K562 (cell line): Measurements from ENCODE around the gene PYM1. TPM values are rescaled to one million over a fixed set of nuclear protein-coding genes. Genes with fewer than 3 reads are reported as not detected.

Experiments used
- ATAC-seq: fragments of 200-7000 bp; cut with Tn5 transposase; 3 replicates; pipeline ENCODE4 v1.9.1; 2020; ENCODE audit warnings: moderate library complexity
- BruUV-seq: library from RNA; stranded (reverse); fragments of 400-500 nt; replicated peaks from 2 replicates; lab custom pipeline; 2021; lab: Mats Ljungman, UMichigan
- CTCF ChIA-PET: fragments of 300-600 bp; formaldehyde crosslinking; extraction: SDS; loops from one replicate; lab custom pipeline; 2021; ENCODE audit warnings: low intra/inter-chr PET ratio; lab: Yijun Ruan, JAX
- POLR2A ChIA-PET: fragments of 300-600, 350-650 bp; sonication (Branson Sonifier 250); formaldehyde crosslinking; extraction: SDS; loops from one replicate; lab custom pipeline; 2021; ENCODE audit warnings: antibody characterized with exemption, inconsistent platforms; lab: Yijun Ruan, JAX
- DNase-seq, 4 experiments: peaks; one replicate each; pipeline versions ENCODE4 v3.0.0 to v3.0.0-alpha.2; 2011 to 2018; ENCODE audit warnings: low spot score in 3 of 4, mixed read lengths in 3 of 4; ENCODE audit errors: extremely low read depth in 1 of 4
- FAIRE-seq: peaks from 2 replicates; lab custom pipeline; 2011; peaks lifted over from hg19 to GRCh38; lab: Jason Lieb, UNC
- H2AFZ ChIP-seq: 2 replicates; pipeline ENCODE4 v1.6.0; 2011; ENCODE audit warnings: low read depth, low read length, control low read depth, inconsistent platforms
- H3K27ac ChIP-seq: fragments of 200-600 bp; 3 replicates; pipeline ENCODE4 v1.8.0; 2011; ENCODE audit warnings: low read depth, mild to moderate bottlenecking, control low read depth, inconsistent platforms, low read length, moderate library complexity, mixed read lengths; ENCODE audit errors: extremely low read depth
- H3K27me3 ChIP-seq, 2 experiments: fragments of 300-600 bp in 1 of 2; 2 replicates in 1 of 2; 3 replicates in 1 of 2; pipeline versions ENCODE4 v1.6.0 to v1.8.0; 2011; ENCODE audit warnings: inconsistent platforms in 2 of 2, low read length in 2 of 2, mild to moderate bottlenecking in 1 of 2, mixed read lengths in 1 of 2, moderate library complexity in 1 of 2; ENCODE audit not compliant: control insufficient read depth in 2 of 2, insufficient read depth in 2 of 2
- H3K36me3 ChIP-seq: fragments of 300-600 bp; 3 replicates; pipeline ENCODE4 v1.8.0; 2011; ENCODE audit warnings: mild to moderate bottlenecking, low read length, inconsistent platforms; ENCODE audit not compliant: control insufficient read depth, insufficient read depth
- H3K4me1 ChIP-seq, 2 experiments: fragments of 200-600 bp in 1 of 2; replicated peaks in 1 of 2; 2 replicates in 1 of 2; 3 replicates in 1 of 2; pipeline versions ENCODE4 v1.5.1 to v1.8.0; 2011; ENCODE audit warnings: inconsistent platforms in 2 of 2, low read length in 2 of 2, mild to moderate bottlenecking in 1 of 2, mixed read lengths in 1 of 2, moderate library complexity in 1 of 2; ENCODE audit not compliant: control insufficient read depth in 2 of 2, insufficient read depth in 2 of 2
- H3K4me2 ChIP-seq: 2 replicates; pipeline ENCODE4 v1.6.1; 2011; ENCODE audit warnings: low read length, control low read depth, inconsistent platforms, mixed read lengths; ENCODE audit not compliant: insufficient read depth
- H3K4me3 ChIP-seq: fragments of 200-600 bp; sonication (generic), shearing (Covaris generic); 2 replicates; pipeline ENCODE4 v1.5.1; 2016; ENCODE audit warnings: control low read depth, inconsistent platforms
- H3K79me2 ChIP-seq: fragments of 200-600 bp; 3 replicates; pipeline ENCODE4 v1.8.0; 2011; ENCODE audit warnings: low read length, inconsistent platforms; ENCODE audit not compliant: control insufficient read depth, insufficient read depth
- H3K9ac ChIP-seq, 2 experiments: 2 replicates each; pipeline versions ENCODE4 v1.6.0 to v1.6.1; 2011; ENCODE audit warnings: low read depth in 2 of 2, low read length in 2 of 2, control low read depth in 1 of 2, inconsistent platforms in 1 of 2, mild to moderate bottlenecking in 1 of 2, mixed read lengths in 1 of 2; ENCODE audit not compliant: insufficient read depth in 1 of 2
- H3K9me1 ChIP-seq: one replicate; pipeline ENCODE4 v1.6.0; 2011; ENCODE audit warnings: inconsistent platforms, mild to moderate bottlenecking, low read length, moderate library complexity; ENCODE audit not compliant: control insufficient read depth, insufficient read depth
- H3K9me3 ChIP-seq: replicated peaks from 2 replicates; pipeline ENCODE4 v1.5.1; 2011; ENCODE audit warnings: low read depth, low read length, inconsistent platforms; ENCODE audit not compliant: control insufficient read depth, insufficient read depth
- H4K20me1 ChIP-seq: replicated peaks from 2 replicates; pipeline ENCODE4 v1.6.1; 2011; ENCODE audit warnings: low read length, inconsistent platforms, mixed read lengths; ENCODE audit not compliant: control insufficient read depth, insufficient read depth
- ASH1L ChIP-seq: fragments of 450-650 bp; IDR thresholded peaks from 2 replicates; pipeline ENCODE4 v1.6.1; 2018; ENCODE audit warnings: borderline replicate concordance, mild to moderate bottlenecking, low read depth; ENCODE audit not compliant: partially characterized antibody
- MAFG ChIP-seq: fragments of 450-650 bp; conservative IDR thresholded peaks from 2 replicates; pipeline ENCODE4 v1.6.1; 2016; ENCODE audit warnings: missing genetic modification characterization, missing compliant biosample characterization
- NR4A1 ChIP-seq, 2 experiments: fragments of 250-450 bp in 1 of 2; fragments of 450-650 bp in 1 of 2; sonication (Bioruptor Pico) in 1 of 2; IDR thresholded peaks; 2 replicates each; pipeline versions ENCODE4 v1.4.0 to v1.6.1; 2016 to 2020; ENCODE audit warnings: mild to moderate bottlenecking in 2 of 2, missing compliant biosample characterization in 1 of 2, missing genetic modification characterization in 1 of 2, moderate library complexity in 1 of 2
- POLR2AphosphoS5 ChIP-seq: IDR thresholded peaks from 2 replicates; pipeline ENCODE4 v1.6.1; 2011; ENCODE audit warnings: mild to moderate bottlenecking, low read depth, low read length, moderate library complexity; ENCODE audit not compliant: control insufficient read depth, insufficient read depth
- RCOR1 ChIP-seq, 2 experiments: IDR thresholded peaks; 2 replicates each; pipeline ENCODE4 v1.6.1; 2012; ENCODE audit warnings: low read depth in 2 of 2, low read length in 2 of 2, borderline replicate concordance in 1 of 2, improper control_type of control experiment in 1 of 2
- SIX5 ChIP-seq, 2 experiments: IDR thresholded peaks; 2 replicates each; pipeline ENCODE4 v1.6.1; 2011; ENCODE audit warnings: low read length in 2 of 2, borderline replicate concordance in 1 of 2, low read depth in 1 of 2, mild to moderate bottlenecking in 1 of 2, moderate library complexity in 1 of 2; ENCODE audit not compliant: insufficient read depth in 1 of 2
- ZBTB40 ChIP-seq, 2 experiments: fragments of 450-650 bp in 1 of 2; sonication (generic) in 1 of 2; formaldehyde crosslinking in 1 of 2; IDR thresholded peaks; 2 replicates each; pipeline versions ENCODE4 v1.7.1 to v1.9.0; 2016 to 2022; ENCODE audit warnings: inconsistent platforms in 1 of 2, mild to moderate bottlenecking in 1 of 2, missing genetic modification reagents in 1 of 2
- WGBS: fragments of 100-300 bp; shearing (Covaris generic); methylation state at CpG from one replicate; pipeline ENCODE4 v1.1.6; 2016; ENCODE audit warnings: low coverage, mixed read lengths; ENCODE audit not compliant: insufficient coverage; ENCODE audit errors: missing lambda C conversion rate; 5-methylcytosine and 5-hydroxymethylcytosine counted together
- in situ Hi-C: fragments of 300-500 bp; cut with MboI; formaldehyde crosslinking; loops from 4 replicates; pipeline ENCODE4 v1.15.0; 2018; ENCODE audit warnings: inconsistent platforms, mixed read lengths
- intact Hi-C: fragments of 100-400 bp; cut with micrococcal nuclease; formaldehyde crosslinking; loops from 2 replicates; pipeline ENCODE4 v1.14.2; 2022
- polyA plus RNA-seq, 8 experiments: library from polyadenylated mRNA; depleted of rRNA in 4 of 8; stranded (reverse) in 5 of 8; unstranded in 3 of 8; fragments of >200 nt; fragmentation: Nextera tagmentation in 2 of 8; fragmentation: Illumina TruSeq in 1 of 8; extraction: Ambion mirVana in 2 of 8; extraction: Trizol in 1 of 8; gene quantifications; 2 replicates each; pipeline versions ENCODE4 v1.2.1 to v1.2.3, GENCODE V29; 2011 to 2014; ENCODE audit warnings: inconsistent platforms in 1 of 8, missing spikeins in 1 of 8
- total RNA-seq, 7 experiments: library from RNA; depleted of rRNA in 6 of 7; stranded (reverse); fragments of >200 nt in 6 of 7; fragmentation: Illumina TruSeq in 2 of 7; extraction: Trizol in 2 of 7; gene quantifications; 2 replicates each; pipeline versions ENCODE4 v1.2.1 to v1.2.3, GENCODE V29; 2011 to 2021; ENCODE audit warnings: low replicate concordance in 1 of 7
- TF ChIP-seq, protein P1 (sequence below), 2 experiments: fragments of 450-650 bp in 1 of 2; sonication (generic) in 1 of 2; formaldehyde crosslinking in 1 of 2; IDR thresholded peaks in 1 of 2; conservative IDR thresholded peaks in 1 of 2; 2 replicates each; pipeline versions ENCODE4 v1.6.1 to v1.8.1; 2016 to 2023; ENCODE audit warnings: mild to moderate bottlenecking in 2 of 2, moderate library complexity in 2 of 2, inconsistent platforms in 1 of 2, missing genetic modification reagents in 1 of 2

Gene PYM1
- total and polyA plus RNA-seq, 9 of the 15 experiments (the other 6 are each of a cell fraction or from before 2014, with no cell fraction given), result 29.0 to 51.3 (median 34.1) TPM

DNA sequence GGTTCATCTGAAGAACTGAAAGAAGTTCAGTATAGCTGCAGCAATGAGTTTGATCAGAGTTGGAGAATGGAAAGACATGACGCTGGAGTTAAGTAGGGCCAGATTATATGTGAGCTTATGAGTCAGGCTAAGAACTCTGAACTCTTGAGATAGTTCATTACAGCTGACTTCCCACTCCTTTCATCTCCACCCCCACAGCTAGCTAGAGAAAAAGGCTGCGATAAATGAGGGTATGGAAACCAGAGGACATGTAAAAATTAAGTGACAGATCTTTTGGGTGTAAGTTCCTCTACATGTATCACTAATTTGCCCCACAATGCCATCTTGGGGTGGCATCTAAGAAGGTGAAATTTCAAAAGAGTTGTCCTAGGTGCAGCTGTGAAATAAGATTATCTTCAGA lies 28.6 kb downstream of the PYM1 start:
- WGBS, result 0% methylated on average over 2 of the region's 2 CpGs
- no peaks in the 10 kb centered on the region for H4K20me1 ChIP-seq
- H3K27me3 ChIP-seq, result no peaks in the 10 kb centered on the region
- peaks cover 2 to 5% of the 10 kb centered on the region in 2 experiments; a peak in 3 of 5 replicates for H3K4me1 ChIP-seq
- 0 out of 2 replicates have a peak overlapping the region, but pooled peaks have one; percentile 23 for H2AFZ ChIP-seq
- POLR2A ChIA-PET, result interaction anchor here (0.8 to 1.3 kb wide), 5 partner anchors 12 to 69 kb away, joined by 3 to 5 read pairs (median 4); partner anchors contain the start of gene DNAJC14
- peaks cover 10% of the 10 kb centered on the region; the same call in 2 of the 3 replicates for H3K36me3 ChIP-seq
- DNase-seq (peak in 3 of 4 experiments; percentile 25 to 73 (median 60)), ATAC-seq (peak; percentile 87), FAIRE-seq (peak; percentile 82)
- H3K27ac ChIP-seq, result no peak overlapping the region
- BruUV-seq, result no TSS peak
- no peaks in the 10 kb centered on the region for H3K79me2 ChIP-seq
- no peak overlapping the region for H3K4me3 ChIP-seq
- H3K9ac ChIP-seq, result no peak overlapping the region
- CTCF ChIA-PET, result no interaction called here
- peak overlapping the region; percentile 17 for H3K4me2 ChIP-seq
- intact Hi-C loops, result no loop called here
- no peaks in the 10 kb centered on the region for H3K9me1 ChIP-seq
- in situ Hi-C loops, result no loop called here
- H3K9me3 ChIP-seq, result no peaks in the 10 kb centered on the region
- TF ChIP-seq MAFG (no peak), RCOR1 (IDR thresholded peaks at IDR 0.05; ENCODE audit: borderline replicate concordance in 1 of 2, low read depth in 2 of 2, low read length in 2 of 2) (peak in 1 of 2 experiments; percentile 36; a peak in 1 of 4 replicates), POLR2AphosphoS5 (peak; percentile 36; the same call in 1 of the 2 replicates), ASH1L (no peak), SIX5 (IDR thresholded peaks at IDR 0.05; ENCODE audit: borderline replicate concordance in 1 of 2, insufficient read depth in 1 of 2, low read depth in 1 of 2, low read length in 2 of 2) (no peak), ZBTB40 (IDR thresholded peaks at IDR 0.05) (no peak), ZBTB40 (CRISPR knock-in tag; IDR thresholded peaks at IDR 0.05) (no peak), NR4A1 (CRISPR knock-in tag; IDR thresholded peaks at IDR 0.05) (no peak), NR4A1 (tag; IDR thresholded peaks at IDR 0.05) (no peak)
- TF ChIP-seq, protein P1, sequence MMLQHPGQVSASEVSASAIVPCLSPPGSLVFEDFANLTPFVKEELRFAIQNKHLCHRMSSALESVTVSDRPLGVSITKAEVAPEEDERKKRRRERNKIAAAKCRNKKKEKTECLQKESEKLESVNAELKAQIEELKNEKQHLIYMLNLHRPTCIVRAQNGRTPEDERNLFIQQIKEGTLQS (IDR thresholded peaks at IDR 0.05), result peak; percentile 34; the same call in 1 of the 2 replicates
- TF ChIP-seq, protein P1 (CRISPR knock-in tag; conservative IDR thresholded peaks at IDR 0.05), result no peak
